ENCODE data around the gene MIF4GD. TPM values are rescaled to one million over a fixed set of nuclear protein-coding genes. Genes with fewer than 3 reads are reported as not detected.

Gene MIF4GD
- polyA plus RNA-seq, 3 donors = 18.5 to 22.3 (median 20.4) TPM

Other genes starting within 250 kb of the MIF4GD start
- gene ATP5PD, start 224.3 kb downstream of the MIF4GD start, polyA plus RNA-seq (ENCODE audit: insufficient read length in 3 of 3) = 100 to 1,000 TPM; 297 to 353 (median 303) TPM
- 10 to 100 TPM; 28.8 to 32.0 (median 30.2) TPM for gene KCTD2, start 224.0 kb downstream of the MIF4GD start, polyA plus RNA-seq (ENCODE audit: insufficient read length in 3 of 3)
- gene SLC16A5, start 183.3 kb downstream of the MIF4GD start, polyA plus RNA-seq (ENCODE audit: insufficient read length in 3 of 3) = 10 to 100 TPM; 22.0 to 38.4 (median 26.1) TPM
- 10 to 100 TPM; 15.2 to 17.7 (median 15.8) TPM for gene ARMC7, start 161.3 kb downstream of the MIF4GD start, polyA plus RNA-seq (ENCODE audit: insufficient read length in 3 of 3)
- gene NT5C, start 139.5 kb downstream of the MIF4GD start, polyA plus RNA-seq (ENCODE audit: insufficient read length in 3 of 3) = 10 to 100 TPM; 46.9 to 70.1 (median 61.7) TPM
- gene JPT1, start 116.7 kb downstream of the MIF4GD start, polyA plus RNA-seq (ENCODE audit: insufficient read length in 3 of 3) = 100 to 1,000 TPM in 2 of 3 donors, 10 to 100 TPM in 1; 98.8 to 104 (median 104) TPM
- gene SUMO2, start 88.3 kb downstream of the MIF4GD start, polyA plus RNA-seq (ENCODE audit: insufficient read length in 3 of 3) = 100 to 1,000 TPM; 609 to 769 (median 709) TPM
- gene NUP85, start 65.6 kb downstream of the MIF4GD start, polyA plus RNA-seq (ENCODE audit: insufficient read length in 3 of 3) = 10 to 100 TPM; 69.4 to 74.8 (median 70.6) TPM
- gene GGA3, start 9.6 kb downstream of the MIF4GD start, polyA plus RNA-seq (ENCODE audit: insufficient read length in 3 of 3) = 10 to 100 TPM; 44.3 to 46.9 (median 44.3) TPM
- gene MRPS7, start 9.4 kb downstream of the MIF4GD start, polyA plus RNA-seq (ENCODE audit: insufficient read length in 3 of 3) = 10 to 100 TPM; 66.3 to 77.0 (median 72.5) TPM
- 1 to 10 TPM; 7.1 to 8.7 (median 8.7) TPM for gene SLC25A19, start 18.2 kb upstream of the MIF4GD start, polyA plus RNA-seq (ENCODE audit: insufficient read length in 3 of 3)
- 100 to 1,000 TPM in 2 of 3 donors, 10 to 100 TPM in 1; 94.8 to 103 (median 102) TPM for gene GRB2, start 134.4 kb upstream of the MIF4GD start, polyA plus RNA-seq (ENCODE audit: insufficient read length in 3 of 3)
- gene TMEM94, start 185.4 kb upstream of the MIF4GD start, polyA plus RNA-seq (ENCODE audit: insufficient read length in 3 of 3) = 100 to 1,000 TPM in 1 of 3 donors, 10 to 100 TPM in 2; 91.6 to 101 (median 96.7) TPM
- 10 to 100 TPM; 24.1 to 32.7 (median 28.3) TPM for gene CASKIN2, start 244.3 kb upstream of the MIF4GD start, polyA plus RNA-seq (ENCODE audit: insufficient read length in 3 of 3)
- gene TSEN54, start 245.3 kb upstream of the MIF4GD start, polyA plus RNA-seq (ENCODE audit: insufficient read length in 3 of 3) = 10 to 100 TPM; 46.8 to 55.0 (median 47.2) TPM

Measured in renal cortex interstitium (tissue), 3 donors.